H1 (cell line): ENCODE measurements around the gene RNF151. TPM values are rescaled to one million over a fixed set of nuclear protein-coding genes. Genes with fewer than 3 reads are reported as not detected.

Source experiments
- CTCF ChIA-PET: fragments of 300-600 bp; sonication (Branson Sonifier 250); formaldehyde crosslinking; loops from one replicate; lab custom pipeline; 2021; ENCODE audit not compliant: partially characterized antibody; lab: Charles Lee
- POLR2A ChIA-PET: fragments of 300-600 bp; sonication (Branson Sonifier 250); formaldehyde crosslinking; loops from one replicate; lab custom pipeline; 2021; ENCODE audit warnings: inconsistent platforms; ENCODE audit not compliant: partially characterized antibody; lab: Charles Lee
- DNase-seq, 2 experiments: peaks; one replicate each; pipeline versions ENCODE4 v3.0.0 to v3.0.0-alpha.2; 2010 to 2022; ENCODE audit warnings: low spot score in 2 of 2, low read depth in 1 of 2, mixed read lengths in 1 of 2
- FAIRE-seq: peaks from 2 replicates; lab custom pipeline; 2011; peaks lifted over from hg19 to GRCh38; lab: Jason Lieb, UNC
- H2AFZ ChIP-seq: 2 replicates; pipeline ENCODE4 v1.8.1; 2012; ENCODE audit warnings: low read length, inconsistent platforms
- H2AK5ac ChIP-seq: 2 replicates; pipeline ENCODE4 v1.6.1; 2013; ENCODE audit warnings: low read depth, low read length
- H2BK120ac ChIP-seq: replicated peaks from 2 replicates; pipeline ENCODE3; 2013; ENCODE audit warnings: low read depth, low read length, inconsistent platforms
- H2BK12ac ChIP-seq: 2 replicates; pipeline ENCODE4 v1.6.1; 2013; ENCODE audit warnings: low read depth, low read length
- H2BK15ac ChIP-seq: 2 replicates; pipeline ENCODE4 v1.6.1; 2013; ENCODE audit warnings: low read length
- H2BK20ac ChIP-seq: 2 replicates; pipeline ENCODE4 v1.6.1; 2013; ENCODE audit warnings: low read length
- H2BK5ac ChIP-seq: 2 replicates; pipeline ENCODE4 v1.6.1; 2013; ENCODE audit warnings: low read depth, low read length
- H3K14ac ChIP-seq: 2 replicates; pipeline ENCODE4 v1.6.1; 2013; ENCODE audit warnings: inconsistent platforms; ENCODE audit not compliant: insufficient read length
- H3K18ac ChIP-seq: 2 replicates; pipeline ENCODE4 v1.6.1; 2013; ENCODE audit warnings: low read length; ENCODE audit errors: extremely low read depth
- H3K23ac ChIP-seq: 2 replicates; pipeline ENCODE4 v1.6.1; 2013; ENCODE audit warnings: inconsistent platforms; ENCODE audit not compliant: insufficient read length
- H3K23me2 ChIP-seq: 2 replicates; pipeline ENCODE4 v1.6.1; 2013; ENCODE audit warnings: low read depth, low read length
- H3K27ac ChIP-seq: 2 replicates; pipeline ENCODE4 v1.6.1; 2011; ENCODE audit warnings: low read depth, low read length, inconsistent platforms
- H3K27me3 ChIP-seq, 4 experiments: replicated peaks in 1 of 4; 1 replicate in 1 of 4; 2 replicates in 3 of 4; pipeline versions ENCODE4 v1.6.1 to v1.8.1; 2011 to 2013; ENCODE audit warnings: low read length in 3 of 4, mild to moderate bottlenecking in 3 of 4, inconsistent platforms in 2 of 4, mixed read lengths in 2 of 4, moderate library complexity in 1 of 4; ENCODE audit not compliant: control insufficient read depth in 3 of 4, insufficient read depth in 3 of 4; ENCODE audit errors: extremely low read depth in 1 of 4
- H3K36me3 ChIP-seq, 4 experiments: 2 replicates each; pipeline versions ENCODE4 v1.6.1 to v1.8.1; 2011 to 2013; ENCODE audit warnings: mild to moderate bottlenecking in 4 of 4, low read length in 3 of 4, moderate library complexity in 2 of 4, control low read depth in 1 of 4, inconsistent platforms in 1 of 4; ENCODE audit not compliant: insufficient read depth in 4 of 4, control insufficient read depth in 2 of 4
- H3K4ac ChIP-seq: replicated peaks from 2 replicates; pipeline ENCODE3; 2013; ENCODE audit warnings: low read length, low read depth, mixed read lengths, inconsistent platforms; ENCODE audit not compliant: insufficient read length
- H3K4me1 ChIP-seq, 4 experiments: replicated peaks in 1 of 4; 1 replicate in 1 of 4; 2 replicates in 3 of 4; pipeline versions ENCODE4 v1.6.1 to v1.8.1; 2011 to 2013; ENCODE audit warnings: low read length in 3 of 4, inconsistent platforms in 2 of 4, mixed read lengths in 1 of 4; ENCODE audit not compliant: insufficient read depth in 4 of 4, control insufficient read depth in 3 of 4
- H3K4me2 ChIP-seq, 2 experiments: 2 replicates each; pipeline versions ENCODE4 v1.6.1 to v1.8.1; 2011 to 2013; ENCODE audit warnings: low read depth in 2 of 2, low read length in 2 of 2, control low read depth in 1 of 2, inconsistent platforms in 1 of 2, mild to moderate bottlenecking in 1 of 2; ENCODE audit not compliant: insufficient read depth in 1 of 2
- H3K4me3 ChIP-seq, 4 experiments: fragments of 200-600, 300-600 bp in 1 of 4; sonication (generic), shearing (Covaris generic), sonication (Bioruptor Twin) in 1 of 4; 2 replicates each; pipeline versions ENCODE4 v1.5.1 to v1.8.1; 2011 to 2016; ENCODE audit warnings: low read length in 4 of 4, low read depth in 3 of 4, control low read depth in 2 of 4, inconsistent platforms in 2 of 4, mild to moderate bottlenecking in 2 of 4, mixed read lengths in 1 of 4, moderate library complexity in 1 of 4; ENCODE audit not compliant: insufficient read depth in 2 of 4; ENCODE audit errors: extremely low read depth in 1 of 4
- H3K56ac ChIP-seq: replicated peaks from 2 replicates; pipeline ENCODE3; 2013; ENCODE audit warnings: low read depth, mild to moderate bottlenecking, mixed read lengths, low read length, inconsistent platforms; ENCODE audit not compliant: insufficient read length
- H3K79me1 ChIP-seq: 2 replicates; pipeline ENCODE4 v1.6.1; 2013; ENCODE audit warnings: low read depth, low read length, control low read depth
- H3K79me2 ChIP-seq, 2 experiments: 2 replicates each; pipeline versions ENCODE4 v1.6.1 to v1.8.1; 2012 to 2013; ENCODE audit warnings: low read length in 2 of 2, mild to moderate bottlenecking in 2 of 2, inconsistent platforms in 1 of 2; ENCODE audit not compliant: insufficient read depth in 2 of 2, control insufficient read depth in 1 of 2
- H3K9ac ChIP-seq, 4 experiments: replicated peaks in 1 of 4; 1 replicate in 1 of 4; 2 replicates in 3 of 4; pipeline versions ENCODE4 v1.6.1 to v1.8.1; 2011 to 2013; ENCODE audit warnings: low read depth in 3 of 4, low read length in 3 of 4, control low read depth in 2 of 4, mild to moderate bottlenecking in 2 of 4, moderate library complexity in 2 of 4, inconsistent platforms in 1 of 4; ENCODE audit errors: extremely low read depth in 1 of 4
- H3K9me3 ChIP-seq, 2 experiments: 2 replicates each; pipeline versions ENCODE4 v1.6.1 to v1.8.1; 2012 to 2013; ENCODE audit warnings: mild to moderate bottlenecking in 2 of 2, moderate library complexity in 2 of 2, control low read depth in 1 of 2, inconsistent platforms in 1 of 2, low read depth in 1 of 2, low read length in 1 of 2, mixed read lengths in 1 of 2; ENCODE audit not compliant: insufficient read depth in 2 of 2
- H4K20me1 ChIP-seq, 2 experiments: replicated peaks in 1 of 2; 2 replicates each; pipeline versions ENCODE3 to v1.8.1; 2011 to 2013; ENCODE audit warnings: inconsistent platforms in 2 of 2, low read length in 2 of 2, mild to moderate bottlenecking in 1 of 2; ENCODE audit not compliant: insufficient read depth in 2 of 2, control insufficient read depth in 1 of 2
- H4K5ac ChIP-seq: 2 replicates; pipeline ENCODE4 v1.6.1; 2013; ENCODE audit warnings: low read length, low read depth, mixed read lengths, inconsistent platforms; ENCODE audit not compliant: insufficient read length
- H4K8ac ChIP-seq: 2 replicates; pipeline ENCODE4 v1.8.0; 2013; ENCODE audit warnings: mild to moderate bottlenecking, moderate library complexity, low read length, inconsistent platforms; ENCODE audit not compliant: insufficient read depth; ENCODE audit errors: extremely low read depth
- H4K91ac ChIP-seq: replicated peaks from 2 replicates; pipeline ENCODE3; 2013; ENCODE audit warnings: low read length, mixed read lengths, inconsistent platforms; ENCODE audit not compliant: insufficient read length
- CTBP2 ChIP-seq: IDR thresholded peaks from 2 replicates; pipeline ENCODE4 v1.7.0; 2011; ENCODE audit warnings: borderline replicate concordance, mild to moderate bottlenecking, moderate library complexity, mixed read lengths, low read length; ENCODE audit not compliant: insufficient read depth, insufficient read length
- EP300 ChIP-seq, 2 experiments: IDR thresholded peaks; 1 replicate in 1 of 2; 2 replicates in 1 of 2; pipeline ENCODE4 v1.6.1; 2011 to 2012; ENCODE audit warnings: low read depth in 2 of 2, low read length in 2 of 2, mild to moderate bottlenecking in 2 of 2, borderline replicate concordance in 1 of 2, inconsistent platforms in 1 of 2, moderate library complexity in 1 of 2
- GABPA ChIP-seq: IDR thresholded peaks from 2 replicates; pipeline ENCODE4 v1.6.1; 2011; ENCODE audit warnings: mild to moderate bottlenecking, low read length, moderate library complexity, borderline replicate concordance; ENCODE audit not compliant: insufficient read depth
- JUN ChIP-seq: IDR thresholded peaks from 2 replicates; pipeline ENCODE4 v1.6.1; 2011; ENCODE audit warnings: low read depth, mild to moderate bottlenecking, improper control_type of control experiment, low read length
- JUND ChIP-seq: IDR thresholded peaks from 2 replicates; pipeline ENCODE4 v1.6.1; 2011; ENCODE audit warnings: mild to moderate bottlenecking, improper control_type of control experiment, low read length
- MAX ChIP-seq: IDR thresholded peaks from 2 replicates; pipeline ENCODE4 v1.6.1; 2012; ENCODE audit warnings: inconsistent platforms
- POLR2AphosphoS5 ChIP-seq: IDR thresholded peaks from 2 replicates; pipeline ENCODE4 v1.6.1; 2011; ENCODE audit warnings: low read depth, low read length
- RBBP5 ChIP-seq: IDR thresholded peaks from 2 replicates; pipeline ENCODE4 v1.7.1; 2012; ENCODE audit warnings: low read depth, mild to moderate bottlenecking, inconsistent platforms, low read length, moderate library complexity, borderline replicate concordance
- SP4 ChIP-seq: IDR thresholded peaks from 2 replicates; pipeline ENCODE4 v1.6.1; 2012; ENCODE audit warnings: low read length, inconsistent platforms
- SRF ChIP-seq: IDR thresholded peaks from 2 replicates; pipeline ENCODE4 v1.6.1; 2011; ENCODE audit warnings: mild to moderate bottlenecking, low read depth, low read length, moderate library complexity
- SUZ12 ChIP-seq: fragments of 200-600 bp; sonication (generic); IDR thresholded peaks from 2 replicates; pipeline ENCODE4 v1.6.1; 2012; ENCODE audit warnings: mild to moderate bottlenecking, inconsistent platforms, low read length, moderate library complexity, mixed read lengths
- TEAD4 ChIP-seq: IDR thresholded peaks from 2 replicates; pipeline ENCODE4 v1.6.1; 2012; ENCODE audit warnings: low read depth, low read length, inconsistent platforms, mixed read lengths
- WGBS, 2 experiments: shearing (Covaris generic) in 1 of 2; methylation state at CpG; one replicate each; pipeline versions ENCODE4 v1.1.6 to v1.1.7; 2013 to 2015; ENCODE audit warnings: low lambda C conversion rate in 2 of 2, mixed read lengths in 2 of 2, inconsistent platforms in 1 of 2, low coverage in 1 of 2, missing lambda C conversion rate in 1 of 2; ENCODE audit not compliant: insufficient replicate concordance in 2 of 2, insufficient coverage in 1 of 2, insufficient read length in 1 of 2; ENCODE audit errors: extremely low coverage in 1 of 2, missing lambda C conversion rate in 1 of 2; 5-methylcytosine and 5-hydroxymethylcytosine counted together
- polyA plus RNA-seq, 7 experiments: library from polyadenylated mRNA; depleted of rRNA in 3 of 7; stranded (reverse) in 5 of 7; unstranded in 2 of 7; fragments of >200 nt in 5 of 7; fragments of 200-250 nt in 2 of 7; gene quantifications; 1 replicate in 5 of 7; 2 replicates in 1 of 7; 4 replicates in 1 of 7; pipeline versions ENCODE4 v1.2.1 to v1.2.3, GENCODE V29; 2011 to 2013; ENCODE audit warnings: missing spikeins in 2 of 7, mixed read lengths in 2 of 7
- total RNA-seq: library from RNA; stranded (reverse); fragmentation: NEBNext Ultra II Directional; extraction: Animal tissue kit (Norgen Biotek cat#: 25700); gene quantifications from 2 replicates; pipeline ENCODE4 v1.2.1, GENCODE V29; 2021

Gene RNF151
- total and polyA plus RNA-seq, 2 of the 8 experiments (the other 6 are each of a cell fraction or from before 2014, with no cell fraction given) = not detected

- H2BK15ac ChIP-seq = no peak overlapping the region
- POLR2A ChIA-PET = interaction anchor here (2.1 to 28.2 kb wide), 4 partner anchors 21 to 155 kb away, joined by 5 to 736 read pairs (median 8); partner anchors contain the start of genes NDUFB10, RNF151, RPS2 and TBL3
- H4K91ac ChIP-seq = no peak overlapping the region
- H2AK5ac ChIP-seq = no peak overlapping the region
- H3K23ac ChIP-seq = no peak overlapping the region
- H4K20me1 ChIP-seq = peaks cover 15 to 39% of the 10 kb centered on the region in 2 experiments
- no peak overlapping the region for H3K27ac ChIP-seq
- no peak overlapping the region for H2BK12ac ChIP-seq
- no peak overlapping the region for H2BK120ac ChIP-seq
- FAIRE-seq (no peak), DNase-seq (no peak)
- H3K56ac ChIP-seq = no peak overlapping the region
- H3K27me3 ChIP-seq = no peaks in the 10 kb centered on the region
- H2BK20ac ChIP-seq = no peak overlapping the region
- no peak overlapping the region for H3K14ac ChIP-seq
- H3K4me3 ChIP-seq = no peak overlapping the region
- no peak overlapping the region for H3K18ac ChIP-seq
- H3K4ac ChIP-seq = no peak overlapping the region
- H3K4me1 ChIP-seq = peaks cover 0 to 13% (median 7%) of the 10 kb centered on the region in 4 experiments; a peak in 5 of 7 replicates
- H2AFZ ChIP-seq = no peak overlapping the region
- H3K79me2 ChIP-seq = peaks cover 0 to 9% of the 10 kb centered on the region in 2 experiments; a peak in 2 of 4 replicates
- no peak overlapping the region for H3K9ac ChIP-seq
- H3K79me1 ChIP-seq = no peaks in the 10 kb centered on the region
- no peak overlapping the region for H4K8ac ChIP-seq
- WGBS, 2 experiments = 90% methylated on average over 19 of the region's 28 CpGs; no CpG with 5 or more reads in 1 of the 2 experiments
- H4K5ac ChIP-seq = no peak overlapping the region
- no peak overlapping the region for H2BK5ac ChIP-seq
- no peaks in the 10 kb centered on the region for H3K9me3 ChIP-seq
- CTCF ChIA-PET = interaction anchor here (0.6 to 2.8 kb wide), 4 partner anchors 16 to 393 kb away, joined by 3 to 8 read pairs (median 4); no protein-coding TSS in a partner anchor
- peaks cover 24 to 52% (median 42%) of the 10 kb centered on the region in 4 experiments for H3K36me3 ChIP-seq
- no peak overlapping the region for H3K4me2 ChIP-seq
- no peaks in the 10 kb centered on the region for H3K23me2 ChIP-seq
- TF ChIP-seq SRF (no peak), MAX (no peak), SUZ12 (no peak), GABPA (no peak), TEAD4 (no peak), POLR2AphosphoS5 (no peak), JUND (no peak), CTBP2 (no peak), SP4 (no peak), RBBP5 (no peak), JUN (no peak), EP300 (IDR thresholded peaks at IDR 0.05; ENCODE audit: borderline replicate concordance in 1 of 2, low read depth in 2 of 2, low read length in 2 of 2) (no peak)
These were observed 33.3 kb downstream of the RNF151 start for GRCh38 chr16:1999866-2000514.
